CD14-positive monocyte (primary cell): ENCODE data around the gene MTMR6. TPM values are rescaled to one million over a fixed set of nuclear protein-coding genes. Genes with fewer than 3 reads are reported as not detected.

Source experiments
- DNase-seq, 3 donors: peaks; one replicate each; pipeline ENCODE4 v3.0.0-alpha.2; 2011 to 2022
- H2AFZ ChIP-seq: 2 replicates; pipeline ENCODE4 v1.6.0; 2012; ENCODE audit warnings: mild to moderate bottlenecking, low read depth, low read length, inconsistent platforms; ENCODE audit not compliant: insufficient read depth, poor library complexity, severe bottlenecking
- H3K27ac ChIP-seq, 2 donors: 1 replicate in 1 of 2; 2 replicates in 1 of 2; pipeline ENCODE4 v1.5.1; 2012 to 2013; ENCODE audit warnings: low read length in 2 of 2, control low read depth in 1 of 2, inconsistent platforms in 1 of 2, low read depth in 1 of 2, mild to moderate bottlenecking in 1 of 2
- H3K27me3 ChIP-seq, 2 donors: one replicate each; pipeline versions ENCODE4 v1.6.0 to v1.6.1; 2011 to 2013; ENCODE audit warnings: low read length in 2 of 2; ENCODE audit not compliant: control insufficient read depth in 2 of 2, insufficient read depth in 2 of 2
- H3K36me3 ChIP-seq, 2 donors: replicated peaks in 1 of 2; 1 replicate in 1 of 2; 2 replicates in 1 of 2; pipeline versions ENCODE4 v1.5.1 to v1.6.1; 2012 to 2013; ENCODE audit warnings: low read length in 2 of 2, control low read depth in 1 of 2, inconsistent platforms in 1 of 2, mild to moderate bottlenecking in 1 of 2; ENCODE audit not compliant: insufficient read depth in 2 of 2, control insufficient read depth in 1 of 2
- H3K4me1 ChIP-seq, 2 donors: 1 replicate in 1 of 2; 2 replicates in 1 of 2; pipeline versions ENCODE4 v1.5.1 to v1.6.1; 2012 to 2013; ENCODE audit warnings: low read length in 2 of 2, control low read depth in 1 of 2, inconsistent platforms in 1 of 2, mild to moderate bottlenecking in 1 of 2, moderate library complexity in 1 of 2; ENCODE audit not compliant: insufficient read depth in 2 of 2, control insufficient read depth in 1 of 2
- H3K4me2 ChIP-seq: replicated peaks from 2 replicates; pipeline ENCODE3; 2012; ENCODE audit warnings: low read length, moderate library complexity, mild to moderate bottlenecking; ENCODE audit not compliant: poor library complexity, severe bottlenecking; ENCODE audit errors: extremely low read depth
- H3K4me3 ChIP-seq, 3 experiments: fragments of 200-600 bp in 1 of 3; sonication (generic) in 1 of 3; replicated peaks in 1 of 3; 1 replicate in 2 of 3; 2 replicates in 1 of 3; pipeline ENCODE4 v1.5.1; 2011 to 2013; ENCODE audit warnings: low read length in 3 of 3, mild to moderate bottlenecking in 3 of 3, control low read depth in 2 of 3, low read depth in 2 of 3, inconsistent platforms in 1 of 3, moderate library complexity in 1 of 3
- H3K79me2 ChIP-seq: 2 replicates; pipeline ENCODE4 v1.6.0; 2012; ENCODE audit warnings: mild to moderate bottlenecking, control low read depth, inconsistent platforms, low read length, moderate library complexity; ENCODE audit not compliant: insufficient read depth
- H3K9ac ChIP-seq: 2 replicates; pipeline ENCODE4 v1.6.0; 2017; ENCODE audit warnings: low read length, mild to moderate bottlenecking; ENCODE audit not compliant: insufficient read depth, poor library complexity, severe bottlenecking
- H3K9me3 ChIP-seq, 2 donors: replicated peaks in 1 of 2; 1 replicate in 1 of 2; 2 replicates in 1 of 2; pipeline versions ENCODE4 v1.5.1 to v1.6.1; 2012 to 2013; ENCODE audit warnings: low read length in 2 of 2, control low read depth in 1 of 2; ENCODE audit not compliant: control insufficient read depth in 1 of 2, insufficient read depth in 1 of 2
- H4K20me1 ChIP-seq: 2 replicates; pipeline ENCODE4 v1.6.0; 2012; ENCODE audit warnings: mild to moderate bottlenecking, low read length, control low read depth, moderate library complexity; ENCODE audit not compliant: insufficient read depth
- H3K27ac Mint-ChIP-seq, 7 donors: one replicate each; pipeline ENCODE4 v1.8.0; 2020; ENCODE audit warnings: mild to moderate bottlenecking in 7 of 7, mixed read lengths in 7 of 7, moderate library complexity in 6 of 7, inconsistent platforms in 2 of 7
- H3K27me3 Mint-ChIP-seq, 3 donors: one replicate each; pipeline ENCODE4 v1.8.0; 2021 to 2022; ENCODE audit warnings: low read depth in 3 of 3, mild to moderate bottlenecking in 3 of 3, mixed read lengths in 3 of 3, moderate library complexity in 3 of 3, inconsistent platforms in 1 of 3
- H3K36me3 Mint-ChIP-seq, 2 donors: one replicate each; pipeline ENCODE4 v1.8.0; 2020; ENCODE audit warnings: mixed read lengths in 2 of 2, inconsistent platforms in 1 of 2, mild to moderate bottlenecking in 1 of 2
- H3K4me1 Mint-ChIP-seq: one replicate; pipeline ENCODE4 v1.8.0; 2020; ENCODE audit warnings: mild to moderate bottlenecking, mixed read lengths
- H3K4me3 Mint-ChIP-seq, 2 donors: one replicate each; pipeline ENCODE4 v1.8.0; 2020; ENCODE audit warnings: mild to moderate bottlenecking in 2 of 2, mixed read lengths in 2 of 2, moderate library complexity in 1 of 2
- H3K9me3 Mint-ChIP-seq, 7 donors: one replicate each; pipeline ENCODE4 v1.8.0; 2020 to 2022; ENCODE audit warnings: mixed read lengths in 7 of 7, mild to moderate bottlenecking in 6 of 7, moderate library complexity in 6 of 7, inconsistent platforms in 2 of 7
- CTCF ChIP-seq: fragments of 200-600 bp; IDR thresholded peaks from one replicate; pipeline ENCODE4 v1.8.0; 2022; ENCODE audit warnings: antibody characterized with exemption, mild to moderate bottlenecking
- WGBS: methylation state at CpG from one replicate; pipeline ENCODE4 v1.1.5; 2013; ENCODE audit warnings: missing lambda C conversion rate; ENCODE audit not compliant: insufficient coverage; 5-methylcytosine and 5-hydroxymethylcytosine counted together
- intact Hi-C, 2 donors: fragments of 100-400 bp; cut with micrococcal nuclease; formaldehyde crosslinking; loops; one replicate each; pipeline versions ENCODE4 v1.15.0 to v1.15.1; 2023
- polyA plus RNA-seq, 3 donors: library from polyadenylated mRNA; depleted of rRNA in 1 of 3; unstranded in 2 of 3; stranded (reverse) in 1 of 3; fragments of 300-500 nt in 2 of 3; fragments of >200 nt in 1 of 3; fragmentation: Illumina TruSeq in 2 of 3; gene quantifications; 1 replicate in 2 of 3; 2 replicates in 1 of 3; pipeline ENCODE4 v1.2.3, GENCODE V29; 2012 to 2021

Gene MTMR6
- polyA plus RNA-seq, 3 donors: 7.4 to 31.9 (median 24.4) TPM

DNA sequence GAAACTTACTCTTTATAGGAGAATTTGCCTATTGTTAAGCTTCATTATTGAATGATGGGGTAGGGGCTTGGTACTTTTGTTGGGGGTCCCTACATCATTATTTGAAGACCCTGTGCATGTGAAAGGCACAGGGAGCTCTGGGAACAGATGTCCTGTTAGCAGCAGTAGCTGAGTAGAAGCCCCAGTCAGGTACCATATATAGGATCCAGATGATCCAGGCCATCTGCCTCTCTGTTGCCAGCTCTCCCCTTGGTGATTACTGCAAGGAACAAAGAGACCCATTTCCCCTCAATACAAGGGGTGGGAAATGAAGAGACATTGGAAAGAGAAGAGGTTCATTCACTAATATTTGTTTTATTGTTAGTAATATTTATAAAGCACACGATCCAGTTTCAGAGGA is 4.4 kb upstream of the MTMR6 start:
- no peaks in the 10 kb centered on the region for H3K36me3 ChIP-seq
- intact Hi-C loops: no loop called here
- Mint-ChIP-seq H3K36me3 (no peaks in the 10 kb centered on the region), H3K4me3 (no peak overlapping the region), H3K9me3 (no peaks in the 10 kb centered on the region), H3K4me1 (peaks cover 13% of the 10 kb centered on the region), H3K27ac (peak overlapping the region in 1 of 7 donors; percentile 8), H3K27me3 (peaks cover 2 to 6% (median 6%) of the 10 kb centered on the region in 3 donors)
- H3K27me3 ChIP-seq: peaks cover 2 to 8% of the 10 kb centered on the region in 2 donors
- TF ChIP-seq CTCF: no peak
- H3K4me1 ChIP-seq: peaks cover 5 to 6% of the 10 kb centered on the region in 2 donors
- no peak overlapping the region for H2AFZ ChIP-seq
- no peaks in the 10 kb centered on the region for H4K20me1 ChIP-seq
- peaks cover 7% of the 10 kb centered on the region for H3K79me2 ChIP-seq
- no CpG with 5 or more reads among the region's 1 CpG for WGBS
- no peak for DNase-seq
- no peak overlapping the region for H3K9ac ChIP-seq
- H3K4me2 ChIP-seq: no peak overlapping the region
- no peak overlapping the region for H3K4me3 ChIP-seq
- no peaks in the 10 kb centered on the region for H3K9me3 ChIP-seq
- no peak overlapping the region for H3K27ac ChIP-seq

GRCh38 chr13:25288966-25289365 is 1.7 kb upstream of the MTMR6 start:
- Histone ChIP-seq H3K4me2 (no peak overlapping the region), H3K27ac (no peak overlapping the region), H3K36me3 (no peaks in the 10 kb centered on the region), H3K9me3 (no peaks in the 10 kb centered on the region), H2AFZ (no peak overlapping the region), H3K4me3 (no peak overlapping the region), H3K79me2 (peaks cover 34% of the 10 kb centered on the region), H3K4me1 (peaks cover 13 to 23% of the 10 kb centered on the region in 2 donors), H4K20me1 (peaks cover 3% of the 10 kb centered on the region), H3K9ac (no peak overlapping the region), H3K27me3 (no peaks in the 10 kb centered on the region)
- peak in 2 of 3 donors; percentile 37 to 42 for DNase-seq
- H3K27me3 Mint-ChIP-seq: peaks cover 2 to 4% (median 3%) of the 10 kb centered on the region in 3 donors
- no peak overlapping the region for H3K4me3 Mint-ChIP-seq
- peaks cover 0 to 9% of the 10 kb centered on the region in 2 donors for H3K36me3 Mint-ChIP-seq
- no peaks in the 10 kb centered on the region for H3K9me3 Mint-ChIP-seq
- H3K4me1 Mint-ChIP-seq: peaks cover 30% of the 10 kb centered on the region
- WGBS: no CpG with 5 or more reads among the region's 2 CpGs
- no peak for TF ChIP-seq CTCF
- H3K27ac Mint-ChIP-seq: peak overlapping the region in 2 of 7 donors; percentile 27 to 66
- intact Hi-C loops: loop anchor here (5.0 to 10.0 kb wide), 2 partner anchors 37 to 54 kb away; no protein-coding TSS in a partner anchor
